ENCODE results near the gene RAB3B.
"Not testable (repeated sequence)": the region's sequence is repeated elsewhere in the genome, so short reads cannot be mapped to it uniquely, and the experiment has no call there.

Gene RAB3B

DNA sequence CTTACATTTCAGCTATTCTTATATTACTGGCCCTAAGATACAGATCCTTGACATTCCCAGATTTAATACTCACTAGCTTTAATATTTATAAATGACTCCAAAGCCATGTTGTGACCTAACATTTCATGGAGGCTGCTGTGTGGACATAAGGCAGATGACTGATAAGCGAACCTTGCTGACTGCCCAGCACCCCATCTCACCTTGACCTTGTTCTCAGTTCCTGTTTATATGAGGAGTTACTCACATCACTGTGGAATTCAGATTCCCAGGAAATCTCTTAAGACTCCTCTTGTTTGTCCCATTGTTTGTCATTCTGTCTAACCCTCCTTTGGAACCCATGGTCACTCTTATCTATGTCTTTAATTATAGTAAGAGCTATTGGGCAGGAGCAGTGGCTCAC, 21.9 kb downstream of the RAB3B start:
- WGBS (ENCODE audit: insufficient coverage, insufficient read length), result no CpG with 5 or more reads among the region's 1 CpG
- Histone ChIP-seq H3K4me1 (ENCODE audit: control insufficient read depth, insufficient read depth, low read length) (peaks cover under 1% of the 10 kb centered on the region; the same call in 1 of the 2 replicates), H3K9me3 (ENCODE audit: control insufficient read depth, insufficient read depth, low read length) (no peaks in the 10 kb centered on the region), H3K27ac (ENCODE audit: low read length) (no peak overlapping the region), H3K4me3 (ENCODE audit: low read length) (no peak overlapping the region), H3K27me3 (ENCODE audit: control insufficient read depth, insufficient read depth, low read length) (no peaks in the 10 kb centered on the region), H3K36me3 (ENCODE audit: control insufficient read depth, insufficient read depth, low read length) (0 out of 2 replicates have a peak, but pooled peaks cover 2% of the 10 kb centered on the region)
- no peak for DNase-seq (ENCODE audit: low read depth, low spot score)

DNA sequence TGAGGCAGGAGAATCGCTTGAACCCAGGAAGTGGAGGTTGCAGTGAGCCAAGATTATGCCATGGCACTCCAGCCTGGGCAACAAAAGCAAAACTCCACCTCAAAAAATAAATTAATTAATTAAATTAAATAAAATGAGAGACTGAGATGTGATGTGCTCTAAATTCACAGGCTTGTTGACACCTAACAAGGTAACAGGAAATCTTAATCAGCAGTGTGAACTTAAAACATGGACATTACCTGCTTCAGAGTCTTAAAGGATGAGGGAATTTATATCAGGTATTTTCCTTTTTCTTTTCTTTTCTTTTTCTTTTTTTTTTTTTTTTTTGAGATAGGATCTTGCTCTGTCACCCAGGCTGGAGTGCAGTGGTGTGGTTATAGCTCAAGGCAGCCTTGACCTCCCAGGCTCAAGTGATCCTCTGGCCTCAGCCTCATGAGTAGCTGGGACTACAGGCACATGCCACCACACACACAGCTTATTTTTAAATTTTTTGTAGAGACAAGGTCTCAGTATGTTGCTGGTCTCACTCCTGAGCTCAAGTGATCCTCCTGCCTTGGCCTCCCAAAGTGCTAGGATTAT, 23.2 kb downstream of the RAB3B start:
- not testable (repeated sequence) for DNase-seq (ENCODE audit: low read depth, low spot score); H3K4me1 ChIP-seq (ENCODE audit: control insufficient read depth, insufficient read depth, low read length); H3K9me3 ChIP-seq (ENCODE audit: control insufficient read depth, insufficient read depth, low read length); H3K27ac ChIP-seq (ENCODE audit: low read length); H3K27me3 ChIP-seq (ENCODE audit: control insufficient read depth, insufficient read depth, low read length); H3K4me3 ChIP-seq (ENCODE audit: low read length); H3K36me3 ChIP-seq (ENCODE audit: control insufficient read depth, insufficient read depth, low read length)
- WGBS (ENCODE audit: insufficient coverage, insufficient read length), result no CpG with 5 or more reads among the region's 1 CpG

DNA sequence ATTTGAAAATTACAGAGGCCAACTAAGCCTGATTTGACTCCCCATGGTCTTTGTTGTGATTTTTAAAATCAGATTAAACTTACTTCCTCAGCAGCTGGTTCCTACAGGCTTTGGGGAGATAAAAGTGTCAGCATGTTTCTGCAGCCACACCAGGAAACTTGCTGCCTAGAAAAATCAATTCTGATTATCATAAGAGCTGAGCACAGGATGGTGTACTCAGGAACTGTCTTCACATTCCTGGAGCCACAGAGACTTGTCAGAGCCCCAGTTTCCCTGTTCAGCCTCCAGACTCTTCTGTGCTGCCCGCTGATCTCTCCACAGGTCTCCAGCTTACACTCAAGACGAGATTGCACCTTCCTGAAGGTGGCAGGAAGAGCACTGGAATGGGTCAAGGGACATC, 23.9 kb downstream of the RAB3B start:
- Histone ChIP-seq H3K9me3 (ENCODE audit: control insufficient read depth, insufficient read depth, low read length) (no peaks in the 10 kb centered on the region), H3K27ac (ENCODE audit: low read length) (no peak overlapping the region), H3K4me3 (ENCODE audit: low read length) (no peak overlapping the region), H3K36me3 (ENCODE audit: control insufficient read depth, insufficient read depth, low read length) (peaks cover 2% of the 10 kb centered on the region; the same call in 1 of the 2 replicates), H3K27me3 (ENCODE audit: control insufficient read depth, insufficient read depth, low read length) (no peaks in the 10 kb centered on the region), H3K4me1 (ENCODE audit: control insufficient read depth, insufficient read depth, low read length) (peaks cover 2% of the 10 kb centered on the region; the same call in 1 of the 2 replicates)
- no CpG with 5 or more reads among the region's 2 CpGs for WGBS (ENCODE audit: insufficient coverage, insufficient read length)
- DNase-seq (ENCODE audit: low read depth, low spot score), result no peak

DNA sequence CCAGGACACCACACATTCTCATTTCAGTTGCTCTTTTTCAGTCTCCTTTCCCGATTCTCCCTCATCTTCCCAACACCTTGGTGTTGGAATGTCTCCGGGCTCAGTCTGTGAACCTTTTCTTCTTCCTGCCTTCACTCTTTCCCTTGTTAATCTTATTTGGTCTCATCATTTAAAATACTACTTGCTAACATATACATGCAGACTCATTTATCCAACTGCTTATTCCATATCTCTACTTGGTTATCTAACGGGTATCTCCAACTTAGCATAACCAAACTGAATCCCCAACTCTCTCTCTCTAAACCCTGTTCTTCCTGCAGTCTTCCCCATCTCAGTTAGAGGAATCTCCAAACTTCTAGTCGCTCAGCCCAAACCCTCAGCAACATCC, 26.2 kb downstream of the RAB3B start:
- WGBS (ENCODE audit: insufficient coverage, insufficient read length), result no CpG with 5 or more reads among the region's 4 CpGs

DNA sequence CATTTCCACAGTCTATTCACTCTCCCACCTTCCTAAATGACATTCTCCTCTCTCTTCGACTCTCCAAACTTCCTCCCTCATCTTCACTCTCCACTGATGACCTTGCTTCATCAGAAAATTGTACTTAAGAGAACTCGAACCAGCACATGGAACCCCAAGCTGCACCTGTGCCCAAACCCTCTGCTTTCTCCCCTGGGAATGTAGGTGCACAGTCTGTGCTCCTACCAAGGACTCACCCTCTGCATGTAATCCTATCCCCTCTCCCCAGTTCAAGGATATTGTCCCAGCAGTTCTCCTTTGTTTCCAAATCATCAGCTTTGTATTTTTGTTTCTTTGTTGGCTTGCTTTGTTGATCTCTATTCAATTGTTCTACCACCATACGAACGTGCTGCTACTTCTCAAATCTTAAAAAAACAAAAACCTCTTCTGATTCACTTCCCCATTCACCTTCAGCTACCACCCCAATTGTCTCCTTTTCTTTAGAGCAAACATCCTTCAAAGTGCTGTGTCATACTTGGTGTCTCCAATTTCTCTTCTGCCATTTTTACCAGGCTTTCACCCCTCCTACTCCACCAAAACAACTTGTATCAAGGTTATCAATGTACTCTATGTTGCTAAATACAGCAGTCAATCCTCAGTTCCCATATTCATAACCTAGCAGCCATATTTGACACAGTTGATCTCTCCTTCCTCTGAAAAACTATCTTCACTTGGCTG, 26.8 kb downstream of the RAB3B start:
- Histone ChIP-seq H3K4me3 (ENCODE audit: low read length) (no peak overlapping the region), H3K27me3 (ENCODE audit: control insufficient read depth, insufficient read depth, low read length) (no peaks in the 10 kb centered on the region), H3K27ac (ENCODE audit: low read length) (no peak overlapping the region), H3K4me1 (ENCODE audit: control insufficient read depth, insufficient read depth, low read length) (peaks cover 2% of the 10 kb centered on the region; the same call in 1 of the 2 replicates), H3K9me3 (ENCODE audit: control insufficient read depth, insufficient read depth, low read length) (no peaks in the 10 kb centered on the region), H3K36me3 (ENCODE audit: control insufficient read depth, insufficient read depth, low read length) (peaks cover 2% of the 10 kb centered on the region; the same call in 1 of the 2 replicates)
- DNase-seq (ENCODE audit: low read depth, low spot score), result no peak
- WGBS (ENCODE audit: insufficient coverage, insufficient read length), result 100% methylated on average over 3 of the region's 4 CpGs

More for the DNA sequence above, 26.2 kb downstream of the RAB3B start:
- H3K36me3 ChIP-seq (ENCODE audit: control insufficient read depth, insufficient read depth, low read length), result peaks cover 2% of the 10 kb centered on the region; the same call in 1 of the 2 replicates
- H3K27me3 ChIP-seq (ENCODE audit: control insufficient read depth, insufficient read depth, low read length), result no peaks in the 10 kb centered on the region
- H3K9me3 ChIP-seq (ENCODE audit: control insufficient read depth, insufficient read depth, low read length), result no peaks in the 10 kb centered on the region
- no peak overlapping the region for H3K4me3 ChIP-seq (ENCODE audit: low read length)
- no peak for DNase-seq (ENCODE audit: low read depth, low spot score)
- H3K4me1 ChIP-seq (ENCODE audit: control insufficient read depth, insufficient read depth, low read length), result peaks cover 2% of the 10 kb centered on the region; the same call in 1 of the 2 replicates
- no peak overlapping the region for H3K27ac ChIP-seq (ENCODE audit: low read length)

DNA sequence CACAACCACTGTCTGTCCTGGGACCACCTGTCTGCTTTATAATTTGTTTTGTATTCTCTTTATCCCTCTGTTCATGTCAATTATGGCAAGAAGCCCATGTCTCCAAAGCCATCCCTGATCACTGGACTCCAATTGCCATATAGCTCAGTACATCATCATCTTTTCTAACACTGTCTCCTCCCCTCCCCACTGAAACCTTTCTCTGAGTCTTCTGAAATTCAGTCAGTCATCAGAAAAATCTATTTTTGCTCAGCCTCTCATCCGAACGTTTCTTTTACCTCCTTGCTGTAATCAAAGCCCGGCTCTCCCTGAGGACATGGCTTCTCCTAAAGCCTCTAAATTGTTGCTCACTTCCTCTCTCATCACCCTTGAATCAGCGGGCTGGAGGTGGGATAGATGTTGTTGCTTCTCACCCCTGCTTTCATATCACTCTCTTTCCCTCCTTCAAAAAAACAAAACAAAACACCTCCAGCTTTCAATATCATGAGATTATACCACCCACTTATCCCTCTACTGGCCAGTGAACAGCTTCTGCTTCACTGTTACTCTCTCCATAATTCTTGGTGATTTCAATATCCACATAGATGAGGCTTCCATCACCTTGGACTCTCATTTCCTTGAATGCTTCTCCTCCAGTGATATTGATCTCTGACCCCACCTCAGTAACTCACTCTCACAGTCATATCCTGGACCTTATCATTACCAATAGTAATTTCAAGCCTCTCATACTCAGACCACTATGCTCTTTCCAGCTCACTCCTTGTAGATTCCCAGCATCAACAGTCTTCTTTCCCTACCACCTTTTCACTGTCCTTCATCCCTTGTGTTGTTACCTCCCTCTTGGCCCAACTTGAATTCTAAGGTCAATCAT, 27.8 kb downstream of the RAB3B start:
- Histone ChIP-seq H3K4me3 (ENCODE audit: low read length) (no peak overlapping the region), H3K27me3 (ENCODE audit: control insufficient read depth, insufficient read depth, low read length) (no peaks in the 10 kb centered on the region), H3K27ac (ENCODE audit: low read length) (no peak overlapping the region), H3K9me3 (ENCODE audit: control insufficient read depth, insufficient read depth, low read length) (no peaks in the 10 kb centered on the region), H3K36me3 (ENCODE audit: control insufficient read depth, insufficient read depth, low read length) (peaks cover 2% of the 10 kb centered on the region; the same call in 1 of the 2 replicates), H3K4me1 (ENCODE audit: control insufficient read depth, insufficient read depth, low read length) (peaks cover 4% of the 10 kb centered on the region; the same call in 1 of the 2 replicates)
- no CpG with 5 or more reads among the region's 4 CpGs for WGBS (ENCODE audit: insufficient coverage, insufficient read length)
- DNase-seq (ENCODE audit: low read depth, low spot score), result no peak

DNA sequence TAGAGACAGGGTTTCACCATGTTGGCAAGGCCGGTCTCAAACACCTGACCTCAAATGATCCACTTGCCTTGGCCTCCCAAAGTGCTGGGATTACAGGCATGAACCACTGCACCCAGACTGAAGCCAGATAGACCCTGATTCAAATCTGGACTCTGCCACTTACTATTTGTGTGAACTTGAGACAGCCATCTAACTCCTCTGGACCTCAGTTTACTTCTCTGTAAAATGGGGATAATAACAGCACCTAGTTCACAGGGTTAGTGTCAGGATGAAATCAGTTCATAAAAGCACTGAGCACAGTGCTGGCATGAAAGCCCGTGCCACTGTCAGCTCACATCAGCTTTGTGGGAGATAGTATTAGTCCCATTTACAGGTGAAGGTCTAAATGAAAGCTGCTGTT, 28.5 kb downstream of the RAB3B start:
- Histone ChIP-seq H3K4me3 (ENCODE audit: low read length) (no peak overlapping the region), H3K27ac (ENCODE audit: low read length) (no peak overlapping the region), H3K4me1 (ENCODE audit: control insufficient read depth, insufficient read depth, low read length) (peaks cover 5% of the 10 kb centered on the region; the same call in 1 of the 2 replicates), H3K27me3 (ENCODE audit: control insufficient read depth, insufficient read depth, low read length) (no peaks in the 10 kb centered on the region), H3K36me3 (ENCODE audit: control insufficient read depth, insufficient read depth, low read length) (peaks cover 2% of the 10 kb centered on the region; the same call in 1 of the 2 replicates), H3K9me3 (ENCODE audit: control insufficient read depth, insufficient read depth, low read length) (no peaks in the 10 kb centered on the region)
- WGBS (ENCODE audit: insufficient coverage, insufficient read length), result no CpG with 5 or more reads among the region's 2 CpGs
- no peak for DNase-seq (ENCODE audit: low read depth, low spot score)

DNA sequence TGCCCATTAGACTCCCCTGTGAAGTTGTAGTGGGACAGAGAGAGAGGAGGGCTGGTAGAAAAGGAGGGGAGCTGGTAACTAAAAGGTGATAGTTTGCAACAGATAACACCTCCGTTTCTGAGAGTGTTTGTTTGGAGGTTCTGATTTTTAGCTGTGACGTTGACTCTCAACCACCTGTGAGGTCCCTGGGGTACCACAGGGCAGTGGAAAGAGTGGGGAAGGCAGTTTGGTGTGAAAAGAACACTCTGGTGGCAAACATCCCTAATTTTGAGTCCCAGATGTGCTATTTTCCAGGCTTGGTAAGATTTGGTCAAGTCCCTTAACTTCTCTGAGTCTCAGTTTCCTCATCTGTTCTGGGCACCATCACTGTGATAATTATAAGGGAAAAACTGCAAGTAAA, 29.3 kb downstream of the RAB3B start:
- Histone ChIP-seq H3K4me3 (ENCODE audit: low read length) (no peak overlapping the region), H3K36me3 (ENCODE audit: control insufficient read depth, insufficient read depth, low read length) (peaks cover 2% of the 10 kb centered on the region; the same call in 1 of the 2 replicates), H3K27ac (ENCODE audit: low read length) (no peak overlapping the region), H3K9me3 (ENCODE audit: control insufficient read depth, insufficient read depth, low read length) (no peaks in the 10 kb centered on the region), H3K27me3 (ENCODE audit: control insufficient read depth, insufficient read depth, low read length) (no peaks in the 10 kb centered on the region), H3K4me1 (ENCODE audit: control insufficient read depth, insufficient read depth, low read length) (peaks cover 7% of the 10 kb centered on the region; the same call in 1 of the 2 replicates)
- no peak for DNase-seq (ENCODE audit: low read depth, low spot score)
- WGBS (ENCODE audit: insufficient coverage, insufficient read length), result no CpG with 5 or more reads among the region's 2 CpGs

DNA sequence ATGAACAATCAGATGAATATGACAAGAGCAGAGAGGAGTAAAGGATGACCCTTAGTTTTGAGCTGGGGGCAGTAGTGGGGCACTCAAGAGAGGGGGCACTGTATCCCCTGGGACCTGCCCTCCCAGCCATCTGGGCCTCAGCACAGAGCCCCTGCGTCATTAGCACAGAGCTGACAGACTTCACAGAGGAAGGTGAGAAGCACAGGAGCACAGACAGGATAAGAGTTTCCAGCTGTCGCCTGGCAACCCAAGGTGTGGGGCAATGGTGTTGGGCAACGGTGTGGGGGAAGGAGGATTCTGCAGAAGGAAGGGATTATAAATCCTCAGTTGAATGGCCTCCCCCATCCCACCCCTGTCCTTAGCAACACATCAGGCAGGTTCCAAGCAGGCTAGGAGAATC, 30.2 kb downstream of the RAB3B start:
- peaks cover 7% of the 10 kb centered on the region; the same call in 1 of the 2 replicates for H3K4me1 ChIP-seq (ENCODE audit: control insufficient read depth, insufficient read depth, low read length)
- no peak overlapping the region for H3K27ac ChIP-seq (ENCODE audit: low read length)
- H3K4me3 ChIP-seq (ENCODE audit: low read length), result no peak overlapping the region
- no peaks in the 10 kb centered on the region for H3K9me3 ChIP-seq (ENCODE audit: control insufficient read depth, insufficient read depth, low read length)
- H3K36me3 ChIP-seq (ENCODE audit: control insufficient read depth, insufficient read depth, low read length), result no peaks in the 10 kb centered on the region; the same call in 1 of the 2 replicates
- H3K27me3 ChIP-seq (ENCODE audit: control insufficient read depth, insufficient read depth, low read length), result no peaks in the 10 kb centered on the region
- DNase-seq (ENCODE audit: low read depth, low spot score), result no peak
- WGBS (ENCODE audit: insufficient coverage, insufficient read length), result no CpG with 5 or more reads among the region's 3 CpGs

DNA sequence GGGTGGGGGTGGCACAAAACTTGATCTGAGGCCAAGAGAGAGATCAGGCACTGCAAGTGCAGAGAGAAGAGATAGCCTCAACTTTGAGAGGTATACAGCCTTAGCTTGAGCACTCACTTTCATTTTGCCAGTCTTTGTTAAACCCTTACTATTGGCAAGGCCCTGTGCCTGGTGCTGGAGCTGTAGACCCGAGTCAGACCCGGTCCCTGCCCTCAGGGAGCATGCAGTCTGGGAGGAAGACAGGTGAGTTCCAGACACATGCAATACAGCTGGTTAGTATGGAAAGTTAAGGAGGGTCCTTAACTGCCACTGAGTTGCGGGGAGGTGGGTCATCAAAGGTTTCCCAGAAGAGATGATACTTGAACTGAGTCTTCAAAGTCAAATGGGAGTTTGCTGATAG, 31.7 kb downstream of the RAB3B start:
- DNase-seq (ENCODE audit: low read depth, low spot score), result no peak
- Histone ChIP-seq H3K9me3 (ENCODE audit: control insufficient read depth, insufficient read depth, low read length) (no peaks in the 10 kb centered on the region), H3K36me3 (ENCODE audit: control insufficient read depth, insufficient read depth, low read length) (no peaks in the 10 kb centered on the region; the same call in 1 of the 2 replicates), H3K27me3 (ENCODE audit: control insufficient read depth, insufficient read depth, low read length) (no peaks in the 10 kb centered on the region), H3K27ac (ENCODE audit: low read length) (no peak overlapping the region), H3K4me3 (ENCODE audit: low read length) (no peak overlapping the region), H3K4me1 (ENCODE audit: control insufficient read depth, insufficient read depth, low read length) (peaks cover 7% of the 10 kb centered on the region; the same call in 1 of the 2 replicates)
- no CpG with 5 or more reads among the region's 3 CpGs for WGBS (ENCODE audit: insufficient coverage, insufficient read length)

All from iPS DF 6.9 (cell line).